Fibroblast of mammary gland (primary cell): ENCODE results near the gene EIF4ENIF1.
A peak's percentile ranks its signal among the peaks of the same experiment; 100 is the strongest.
"Not testable (repeated sequence)": the region's sequence is repeated elsewhere in the genome, so short reads cannot be mapped to it uniquely, and the experiment has no call there.

ENCODE experiments used
- DNase-seq: peaks from one replicate; pipeline ENCODE4 v3.0.0-alpha.2; 2010; ENCODE audit warnings: low read depth
- H3K4me3 ChIP-seq: 2 replicates; pipeline ENCODE4 v1.5.1; 2011; ENCODE audit warnings: low read depth, mild to moderate bottlenecking, low read length, moderate library complexity; ENCODE audit not compliant: control insufficient read depth
- CTCF ChIP-seq: conservative IDR thresholded peaks from 2 replicates; pipeline ENCODE4 v1.5.1; 2011; ENCODE audit warnings: low read depth, low read length, inconsistent platforms; ENCODE audit not compliant: control insufficient read depth, insufficient read depth

The EIF4ENIF1 gene

GRCh38 chr22:31503211-31503964 is 13.7 kb upstream of the EIF4ENIF1 start:
- DNase-seq, result no peak
- no peak for TF ChIP-seq CTCF
- H3K4me3 ChIP-seq, result no peak overlapping the region

DNA sequence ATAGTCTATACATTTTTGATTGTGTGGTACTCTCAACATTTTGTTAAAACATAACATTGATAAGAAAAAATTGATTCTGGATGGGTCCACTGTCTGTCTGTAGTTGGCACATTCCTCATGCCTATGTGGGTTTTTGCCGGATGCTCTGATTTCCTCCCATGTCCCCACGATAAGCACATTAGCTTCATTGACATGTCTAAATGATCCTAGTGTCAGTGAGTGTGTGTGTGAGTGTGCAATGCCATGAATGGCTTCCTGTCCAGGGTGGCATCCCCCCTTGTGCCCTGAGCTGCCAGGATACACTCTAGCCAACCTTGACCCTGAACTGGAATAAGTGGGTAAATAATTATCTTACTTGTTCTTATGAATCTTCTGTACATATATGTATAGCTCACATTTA is 12.1 kb upstream of the EIF4ENIF1 start:
- no peak for DNase-seq
- H3K4me3 ChIP-seq, result no peak overlapping the region
- no peak for TF ChIP-seq CTCF

- no peak for TF ChIP-seq CTCF
- H3K4me3 ChIP-seq, result peak overlapping the region; percentile 89
- no peak for DNase-seq
Measured at GRCh38 chr22:31497148-31497938, 7.7 kb upstream of the EIF4ENIF1 start.

DNA sequence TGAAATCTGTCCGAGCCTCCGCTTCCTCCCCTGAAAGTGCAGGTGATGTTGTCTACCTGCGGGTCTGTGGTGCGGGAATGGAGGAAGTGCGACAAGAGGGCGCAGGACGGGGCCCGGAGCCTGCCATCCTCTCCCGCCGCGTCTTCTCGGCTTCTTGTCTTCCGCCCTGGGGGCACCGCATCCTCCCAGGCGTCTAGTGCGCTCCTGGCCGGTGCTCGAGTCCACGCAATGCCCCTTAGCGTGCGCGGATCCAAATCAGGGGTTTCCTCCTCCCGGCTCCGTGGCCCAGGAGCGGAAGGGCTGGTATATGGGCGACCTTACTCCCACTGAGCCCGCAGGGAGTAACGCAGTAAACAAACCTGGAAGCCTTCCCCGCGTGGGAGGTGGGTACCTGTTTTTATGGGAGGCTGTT is 7.1 kb upstream of the EIF4ENIF1 start:
- no peak for DNase-seq
- no peak for TF ChIP-seq CTCF

DNA sequence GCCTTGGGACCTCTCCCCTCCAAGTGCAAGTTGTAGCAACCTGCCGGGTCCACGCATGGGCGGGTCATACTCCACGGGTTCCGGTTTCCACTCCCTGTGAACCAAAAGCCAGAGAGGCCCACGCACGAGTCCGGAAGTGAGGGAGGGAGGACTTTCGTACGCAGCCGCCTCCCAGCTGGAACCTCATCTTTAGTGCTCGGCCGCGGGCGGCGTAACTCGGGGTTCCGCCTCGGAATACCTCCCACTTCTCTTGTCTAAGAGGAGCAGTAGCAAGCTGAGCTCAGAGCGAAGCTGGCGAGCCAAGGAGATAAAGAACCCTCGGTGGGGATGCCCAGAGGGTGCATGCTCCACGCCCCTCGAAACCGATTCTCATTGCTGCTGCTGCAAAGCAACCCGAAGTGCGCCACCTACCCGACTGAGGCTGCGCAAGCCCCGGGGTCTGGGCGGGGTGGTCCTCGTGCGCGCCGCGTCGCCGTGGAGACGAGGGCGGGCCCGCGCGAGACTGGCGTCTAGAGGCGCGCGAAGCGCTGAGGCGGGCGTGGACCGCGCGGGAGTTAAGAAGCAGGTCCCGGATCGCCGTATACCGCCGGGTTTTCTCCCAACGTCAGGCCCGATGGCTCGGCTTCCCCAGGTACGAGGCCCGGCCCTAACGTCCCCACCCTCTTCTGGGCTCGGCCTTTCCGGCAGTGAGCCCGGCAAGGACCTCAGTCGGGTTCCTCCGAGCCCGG is 6.5 kb upstream of the EIF4ENIF1 start, which contains the start of gene SFI1:
SFI1 (plus strand) TSS at position 530 of the 728 bp plus-strand sequence. CDS start 11,749 bp downstream, outside the sequence.
- peak; percentile 81 for DNase-seq
- TF ChIP-seq CTCF, result peak; percentile 12
- H3K4me3 ChIP-seq, result peak within 1 kb of the TSS; percentile 89

More for the DNA sequence above, 7.1 kb upstream of the EIF4ENIF1 start:
- H3K4me3 ChIP-seq, result peak overlapping the region; percentile 89

GRCh38 chr22:31495343-31495742 is 5.7 kb upstream of the EIF4ENIF1 start:
- H3K4me3 ChIP-seq, result peak overlapping the region; percentile 89
- no peak for TF ChIP-seq CTCF
- DNase-seq, result no peak

GRCh38 chr22:31493355-31493754 is 3.7 kb upstream of the EIF4ENIF1 start:
- DNase-seq, H3K4me3 ChIP-seq: not testable (repeated sequence)
